Endothelial cell of umbilical vein (primary cell): ENCODE results near the gene FTSJ3. TPM values are rescaled to one million over a fixed set of nuclear protein-coding genes. Genes with fewer than 3 reads are reported as not detected.

ENCODE experiments used
- BruUV-seq: library from RNA; stranded (reverse); fragments of 400-500 nt; replicated peaks from 2 replicates; lab custom pipeline; 2021; lab: Mats Ljungman, UMichigan
- CTCF ChIA-PET: fragments of 300-600, 350-600 bp; sonication (Branson Sonifier 250); formaldehyde crosslinking; loops from one replicate; lab custom pipeline; 2021; ENCODE audit warnings: antibody characterized with exemption, inconsistent platforms; lab: Charles Lee
- POLR2A ChIA-PET: fragments of 300-600, 350-600 bp; sonication (Branson Sonifier 250); formaldehyde crosslinking; loops from one replicate; lab custom pipeline; 2021; ENCODE audit warnings: antibody characterized with exemption, inconsistent platforms; lab: Charles Lee
- DNase-seq: peaks from one replicate; pipeline ENCODE4 v3.0.0-alpha.2; 2011; ENCODE audit warnings: low read depth, low spot score
- FAIRE-seq: peaks from 2 replicates; lab custom pipeline; 2011; peaks lifted over from hg19 to GRCh38; lab: Jason Lieb, UNC
- H2AFZ ChIP-seq: 2 replicates; pipeline ENCODE4 v1.6.0; 2012; ENCODE audit warnings: low read depth, low read length, control low read depth, inconsistent platforms
- H3K27ac ChIP-seq: 2 replicates; pipeline ENCODE4 v1.5.1; 2011; ENCODE audit warnings: low read depth, mild to moderate bottlenecking, control low read depth, low read length, moderate library complexity; ENCODE audit not compliant: insufficient read depth
- H3K27me3 ChIP-seq, 2 experiments: 2 replicates each; pipeline versions ENCODE4 v1.6.0 to v1.6.1; 2011; ENCODE audit warnings: low read length in 2 of 2, mixed read lengths in 1 of 2; ENCODE audit not compliant: control insufficient read depth in 2 of 2, insufficient read depth in 2 of 2
- H3K36me3 ChIP-seq, 2 experiments: 2 replicates in 1 of 2; 3 replicates in 1 of 2; pipeline ENCODE4 v1.5.1; 2011; ENCODE audit warnings: low read length in 2 of 2, mild to moderate bottlenecking in 1 of 2, moderate library complexity in 1 of 2; ENCODE audit not compliant: control insufficient read depth in 2 of 2, insufficient read depth in 2 of 2; ENCODE audit errors: extremely low read depth in 1 of 2
- H3K4me1 ChIP-seq: 3 replicates; pipeline ENCODE4 v1.5.1; 2011; ENCODE audit warnings: mild to moderate bottlenecking, low read length; ENCODE audit not compliant: control insufficient read depth, insufficient read depth; ENCODE audit errors: extremely low read depth
- H3K4me2 ChIP-seq: 2 replicates; pipeline ENCODE4 v1.6.1; 2011; ENCODE audit warnings: low read length, control low read depth, mixed read lengths; ENCODE audit not compliant: insufficient read depth
- H3K4me3 ChIP-seq, 3 experiments: fragments of 200-600 bp in 1 of 3; sonication (generic), shearing (Covaris generic) in 1 of 3; replicated peaks in 1 of 3; 2 replicates each; pipeline ENCODE4 v1.5.1; 2011 to 2016; ENCODE audit warnings: control low read depth in 3 of 3, low read length in 3 of 3, mild to moderate bottlenecking in 2 of 3, inconsistent platforms in 1 of 3, low read depth in 1 of 3, moderate library complexity in 1 of 3; ENCODE audit not compliant: insufficient read depth in 1 of 3
- H3K79me2 ChIP-seq: 2 replicates; pipeline ENCODE4 v1.6.0; 2012; ENCODE audit warnings: low read length, inconsistent platforms; ENCODE audit not compliant: control insufficient read depth, insufficient read depth
- H3K9ac ChIP-seq: replicated peaks from 2 replicates; pipeline ENCODE3; 2011; ENCODE audit warnings: low read length, control low read depth; ENCODE audit not compliant: insufficient read depth; ENCODE audit errors: extremely low read depth
- H3K9me1 ChIP-seq: replicated peaks from 3 replicates; pipeline ENCODE4 v1.6.0; 2011; ENCODE audit warnings: mild to moderate bottlenecking, low read length; ENCODE audit not compliant: control insufficient read depth, insufficient read depth; ENCODE audit errors: extremely low read depth
- H3K9me3 ChIP-seq: replicated peaks from 2 replicates; pipeline ENCODE4 v1.5.1; 2012; ENCODE audit warnings: low read length, inconsistent platforms; ENCODE audit not compliant: control insufficient read depth, insufficient read depth
- H4K20me1 ChIP-seq: replicated peaks from 2 replicates; pipeline ENCODE3; 2011; ENCODE audit warnings: mild to moderate bottlenecking, low read length; ENCODE audit not compliant: control insufficient read depth, insufficient read depth; ENCODE audit errors: extremely low read depth
- EZH2 ChIP-seq: IDR thresholded peaks from 2 replicates; pipeline ENCODE4 v1.6.1; 2012; ENCODE audit warnings: borderline replicate concordance, low read depth, mild to moderate bottlenecking, moderate library complexity, low read length, inconsistent platforms; ENCODE audit not compliant: severe bottlenecking
- FOS ChIP-seq: IDR thresholded peaks from 2 replicates; pipeline ENCODE4 v1.6.1; 2011; ENCODE audit warnings: mild to moderate bottlenecking, low read length, moderate library complexity, borderline replicate concordance; ENCODE audit not compliant: insufficient read depth
- GATA2 ChIP-seq: IDR thresholded peaks from 2 replicates; pipeline ENCODE4 v1.7.0; 2011; ENCODE audit warnings: low read depth, mild to moderate bottlenecking, moderate library complexity, mixed read lengths, low read length; ENCODE audit not compliant: insufficient read length, insufficient read depth
- JUN ChIP-seq: IDR thresholded peaks from 2 replicates; pipeline ENCODE4 v1.6.1; 2011; ENCODE audit warnings: borderline replicate concordance, low read depth; ENCODE audit not compliant: insufficient read length, insufficient read depth
- MYC ChIP-seq: IDR thresholded peaks from one replicate; pipeline ENCODE4 v1.6.1; 2011; ENCODE audit warnings: mild to moderate bottlenecking, low read depth, low read length
- POLR2A ChIP-seq: IDR thresholded peaks from 2 replicates; pipeline ENCODE4 v1.6.1; 2012; ENCODE audit warnings: low read depth, mild to moderate bottlenecking, control low read depth, low read length
- POLR2AphosphoS5 ChIP-seq: IDR thresholded peaks from 2 replicates; pipeline ENCODE4 v1.6.1; 2012; ENCODE audit warnings: low read depth, mild to moderate bottlenecking, control low read depth, low read length, moderate library complexity; ENCODE audit not compliant: insufficient read depth
- dilution Hi-C: fragments of 300-500 bp; cut with MboI; formaldehyde crosslinking; loops from one replicate; pipeline ENCODE4 v1.15.0; 2019; ENCODE audit warnings: low sequenced_read_pairs; ENCODE audit not compliant: extremely low pct_ligation_motif_present
- intact Hi-C: fragments of 100-400 bp; cut with micrococcal nuclease; formaldehyde crosslinking; loops from one replicate; pipeline ENCODE4 v1.10.0; 2022
- polyA plus RNA-seq, 4 experiments: library from polyadenylated mRNA; depleted of rRNA in 3 of 4; stranded (reverse) in 3 of 4; unstranded in 1 of 4; fragments of >200 nt; gene quantifications; 2 replicates each; pipeline versions ENCODE4 v1.2.1 to v1.2.3, GENCODE V29; 2011 to 2012; ENCODE audit warnings: missing spikeins in 1 of 4
- total RNA-seq: library from RNA; stranded (reverse); gene quantifications from 2 replicates; pipeline ENCODE4 v1.2.3, GENCODE V29; 2021
- TF ChIP-seq, protein P1 (sequence below): IDR thresholded peaks from 2 replicates; pipeline ENCODE4 v1.6.1; 2011; ENCODE audit not compliant: insufficient read depth, insufficient read length
- TF ChIP-seq, protein P2 (sequence below), 2 donors: IDR thresholded peaks; 1 replicate in 1 of 2; 2 replicates in 1 of 2; pipeline ENCODE4 v1.5.1; 2011; ENCODE audit warnings: low read length in 2 of 2, mild to moderate bottlenecking in 2 of 2, moderate library complexity in 2 of 2, control low read depth in 1 of 2, inconsistent platforms in 1 of 2, low read depth in 1 of 2; ENCODE audit not compliant: insufficient read depth in 1 of 2; ENCODE audit errors: extremely low read depth in 1 of 2

FTSJ3 gene
- total and polyA plus RNA-seq, 2 donors (not counting 3 experiments of a cell fraction or from before 2014, with no cell fraction given): 42.1 to 60.2 TPM

GRCh38 chr17:63817736-63818385, 9.6 kb downstream of the FTSJ3 start:
- Histone ChIP-seq H4K20me1 (no peaks in the 10 kb centered on the region), H2AFZ (no peak overlapping the region), H3K9ac (no peak overlapping the region), H3K4me1 (no peaks in the 10 kb centered on the region), H3K4me2 (no peak overlapping the region), H3K27me3 (no peaks in the 10 kb centered on the region), H3K9me3 (no peaks in the 10 kb centered on the region), H3K79me2 (peaks cover 7% of the 10 kb centered on the region), H3K9me1 (no peaks in the 10 kb centered on the region), H3K27ac (no peak overlapping the region), H3K4me3 (no peak overlapping the region), H3K36me3 (peaks cover 65 to 71% of the 10 kb centered on the region in 2 experiments)
- intact Hi-C loops: no loop called here
- TF ChIP-seq EZH2: no peak
- no peak for TF ChIP-seq JUN
- TF ChIP-seq POLR2AphosphoS5: no peak
- TF ChIP-seq, protein P1, sequence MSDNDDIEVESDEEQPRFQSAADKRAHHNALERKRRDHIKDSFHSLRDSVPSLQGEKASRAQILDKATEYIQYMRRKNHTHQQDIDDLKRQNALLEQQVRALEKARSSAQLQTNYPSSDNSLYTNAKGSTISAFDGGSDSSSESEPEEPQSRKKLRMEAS: no peak
- no peak for TF ChIP-seq POLR2A
- TF ChIP-seq FOS: no peak
- TF ChIP-seq, protein P2, sequence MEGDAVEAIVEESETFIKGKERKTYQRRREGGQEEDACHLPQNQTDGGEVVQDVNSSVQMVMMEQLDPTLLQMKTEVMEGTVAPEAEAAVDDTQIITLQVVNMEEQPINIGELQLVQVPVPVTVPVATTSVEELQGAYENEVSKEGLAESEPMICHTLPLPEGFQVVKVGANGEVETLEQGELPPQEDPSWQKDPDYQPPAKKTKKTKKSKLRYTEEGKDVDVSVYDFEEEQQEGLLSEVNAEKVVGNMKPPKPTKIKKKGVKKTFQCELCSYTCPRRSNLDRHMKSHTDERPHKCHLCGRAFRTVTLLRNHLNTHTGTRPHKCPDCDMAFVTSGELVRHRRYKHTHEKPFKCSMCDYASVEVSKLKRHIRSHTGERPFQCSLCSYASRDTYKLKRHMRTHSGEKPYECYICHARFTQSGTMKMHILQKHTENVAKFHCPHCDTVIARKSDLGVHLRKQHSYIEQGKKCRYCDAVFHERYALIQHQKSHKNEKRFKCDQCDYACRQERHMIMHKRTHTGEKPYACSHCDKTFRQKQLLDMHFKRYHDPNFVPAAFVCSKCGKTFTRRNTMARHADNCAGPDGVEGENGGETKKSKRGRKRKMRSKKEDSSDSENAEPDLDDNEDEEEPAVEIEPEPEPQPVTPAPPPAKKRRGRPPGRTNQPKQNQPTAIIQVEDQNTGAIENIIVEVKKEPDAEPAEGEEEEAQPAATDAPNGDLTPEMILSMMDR (IDR thresholded peaks at IDR 0.05; ENCODE audit: extremely low read depth in 1 of 2, insufficient read depth in 1 of 2, low read depth in 1 of 2, low read length in 2 of 2): no peak
- TF ChIP-seq GATA2: no peak
- no peak for TF ChIP-seq MYC
- BruUV-seq: no TSS peak
- POLR2A ChIA-PET: no interaction called here
- no peak for DNase-seq
- CTCF ChIA-PET: no interaction called here
- no peak for FAIRE-seq
- dilution Hi-C loops: no loop called here
